Fibroblast of skin of scalp (primary cell): ENCODE measurements around the gene LY86. TPM values are rescaled to one million over a fixed set of nuclear protein-coding genes. Genes with fewer than 3 reads are reported as not detected.
A peak's percentile ranks its signal among the peaks of the same experiment; 100 is the strongest.

Experiments
- DNase-seq: peaks from one replicate; pipeline ENCODE4 v3.0.0-alpha.2; 2013
- polyA plus RNA-seq, 2 experiments: library from polyadenylated mRNA; unstranded; fragments of 120-200 nt; gene quantifications; one replicate each; pipeline ENCODE4 v1.2.1, GENCODE V29; 2013; ENCODE audit not compliant: insufficient read length in 2 of 2

The LY86 gene
- not detected for polyA plus RNA-seq (2013, experiment 1 of 2; ENCODE audit: insufficient read length)
- not detected for polyA plus RNA-seq (2013, experiment 2 of 2; ENCODE audit: insufficient read length)

GRCh38 chr6:6588064-6588923 lies at the start of gene LY86:
Gene LY86, plus strand, starts transcription at chr6:6588720. Its CDS starts 15 bp downstream, at chr6:6588735.
- peak; percentile 4 for DNase-seq

GRCh38 chr6:6539036-6539435 lies 49.5 kb upstream of the LY86 start:
- DNase-seq = no peak

- DNase-seq = no peak
These were observed 46.2 kb upstream of the LY86 start for GRCh38 chr6:6542357-6542756.

GRCh38 chr6:6543181-6543879 lies 45.2 kb upstream of the LY86 start:
- DNase-seq = peak; percentile 24

- DNase-seq = no peak
These were observed 42.8 kb upstream of the LY86 start for GRCh38 chr6:6545616-6546317.

- no peak for DNase-seq
These were observed 42.0 kb upstream of the LY86 start for GRCh38 chr6:6546318-6547109.

- DNase-seq = peak; percentile 85
These were observed 41.2 kb upstream of the LY86 start for GRCh38 chr6:6547110-6547879.

- DNase-seq = peak; percentile 31
These were observed 32.3 kb upstream of the LY86 start for GRCh38 chr6:6556161-6556737.

GRCh38 chr6:6556738-6557503 lies 31.6 kb upstream of the LY86 start:
- peak; percentile 38 for DNase-seq

- no peak for DNase-seq
These were observed 31.0 kb upstream of the LY86 start for GRCh38 chr6:6557504-6557839.

- no peak for DNase-seq
These were observed 30.6 kb upstream of the LY86 start for GRCh38 chr6:6557886-6558285.

GRCh38 chr6:6559994-6560570 lies 28.4 kb upstream of the LY86 start:
- no peak for DNase-seq

- no peak for DNase-seq
These were observed 27.6 kb upstream of the LY86 start for GRCh38 chr6:6560909-6561308.

- DNase-seq = no peak
These were observed 24.4 kb upstream of the LY86 start for GRCh38 chr6:6564154-6564553.

GRCh38 chr6:6565069-6565468 lies 23.5 kb upstream of the LY86 start:
- no peak for DNase-seq

- no peak for DNase-seq
These were observed 23.0 kb upstream of the LY86 start for GRCh38 chr6:6565488-6565887.

- DNase-seq = no peak
These were observed 21.8 kb upstream of the LY86 start for GRCh38 chr6:6566766-6567165.

- DNase-seq = no peak
These were observed 19.3 kb upstream of the LY86 start for GRCh38 chr6:6569096-6569810.

- no peak for DNase-seq
These were observed 18.7 kb upstream of the LY86 start for GRCh38 chr6:6569811-6570164.
